H1 (cell line): ENCODE measurements around the gene EPG5. TPM values are rescaled to one million over a fixed set of nuclear protein-coding genes. Genes with fewer than 3 reads are reported as not detected.

ENCODE experiments used
- ASH2L ChIP-seq: fragments of 200-600, 300-600 bp; sonication (generic); IDR thresholded peaks from one replicate; pipeline ENCODE4 v1.7.1; 2017; ENCODE audit warnings: low read length
- BRCA1 ChIP-seq: IDR thresholded peaks from 2 replicates; pipeline ENCODE4 v1.6.1; 2012; ENCODE audit warnings: low read depth, low read length, improper control_type of control experiment
- CHD7 ChIP-seq: fragments of 300-600 bp; sonication (generic); IDR thresholded peaks from 2 replicates; pipeline ENCODE4 v1.7.1; 2012; ENCODE audit warnings: low read length, moderate library complexity, mild to moderate bottlenecking, inconsistent platforms; ENCODE audit not compliant: insufficient replicate concordance
- JUN ChIP-seq: IDR thresholded peaks from 2 replicates; pipeline ENCODE4 v1.6.1; 2011; ENCODE audit warnings: low read depth, mild to moderate bottlenecking, improper control_type of control experiment, low read length
- PHF8 ChIP-seq: fragments of 200-600 bp; sonication (generic); conservative IDR thresholded peaks from 2 replicates; pipeline ENCODE4 v1.7.1; 2012; ENCODE audit warnings: low read depth, mild to moderate bottlenecking, inconsistent platforms, low read length, moderate library complexity
- RXRA ChIP-seq: IDR thresholded peaks from 2 replicates; pipeline ENCODE4 v1.6.1; 2011; ENCODE audit warnings: low read depth, mild to moderate bottlenecking, low read length, moderate library complexity; ENCODE audit not compliant: insufficient read depth
- TCF12 ChIP-seq: IDR thresholded peaks from 2 replicates; pipeline ENCODE4 v1.6.1; 2011; ENCODE audit warnings: low read depth, mild to moderate bottlenecking, low read length
- polyA plus RNA-seq, 7 experiments: library from polyadenylated mRNA; depleted of rRNA in 3 of 7; stranded (reverse) in 5 of 7; unstranded in 2 of 7; fragments of >200 nt in 5 of 7; fragments of 200-250 nt in 2 of 7; gene quantifications; 1 replicate in 5 of 7; 2 replicates in 1 of 7; 4 replicates in 1 of 7; pipeline versions ENCODE4 v1.2.1 to v1.2.3, GENCODE V29; 2011 to 2013; ENCODE audit warnings: missing spikeins in 2 of 7, mixed read lengths in 2 of 7
- total RNA-seq: library from RNA; stranded (reverse); fragmentation: NEBNext Ultra II Directional; extraction: Animal tissue kit (Norgen Biotek cat#: 25700); gene quantifications from 2 replicates; pipeline ENCODE4 v1.2.1, GENCODE V29; 2021

EPG5 gene
- total and polyA plus RNA-seq, 2 of the 8 experiments (the other 6 are each of a cell fraction or from before 2014, with no cell fraction given): 14.1 to 18.3 TPM

- TF ChIP-seq CHD7 (no peak), ASH2L (no peak), PHF8 (no peak), JUN (no peak), BRCA1 (no peak), RXRA (no peak), TCF12 (no peak)
Measured at GRCh38 chr18:45932708-45933107, 34.4 kb downstream of the EPG5 start (continued).
